ENCODE measurements around the gene RAF1.

Gene RAF1

GRCh38 chr3:12695916-12696315, 32.0 kb upstream of the RAF1 start:
- H3K4me3 ChIP-seq (replicated peaks; ENCODE audit: low read depth, low read length): no peak overlapping the region
- TF ChIP-seq CTCF (IDR thresholded peaks at IDR 0.05; ENCODE audit: insufficient read depth, low read length, poor library complexity, severe bottlenecking): no peak
- H3K36me3 ChIP-seq (ENCODE audit: control insufficient read depth, insufficient read depth, low read length): no peaks in the 10 kb centered on the region
- DNase-seq (ENCODE audit: extremely low read depth, insufficient read length): no peak
- no peaks in the 10 kb centered on the region for H3K27me3 ChIP-seq (replicated peaks; ENCODE audit: control insufficient read depth, insufficient read depth, low read length)

GRCh38 chr3:12695112-12695511, 31.2 kb upstream of the RAF1 start:
- DNase-seq (ENCODE audit: extremely low read depth, insufficient read length): no peak

GRCh38 chr3:12692444-12692843, 28.5 kb upstream of the RAF1 start:
- no peak overlapping the region for H3K4me3 ChIP-seq (replicated peaks; ENCODE audit: low read depth, low read length)
- H3K36me3 ChIP-seq (ENCODE audit: control insufficient read depth, insufficient read depth, low read length): no peaks in the 10 kb centered on the region
- DNase-seq (ENCODE audit: extremely low read depth, insufficient read length): no peak
- no peak for TF ChIP-seq CTCF (IDR thresholded peaks at IDR 0.05; ENCODE audit: insufficient read depth, low read length, poor library complexity, severe bottlenecking)
- H3K27me3 ChIP-seq (replicated peaks; ENCODE audit: control insufficient read depth, insufficient read depth, low read length): no peaks in the 10 kb centered on the region

More at GRCh38 chr3:12695112-12695511, 31.2 kb upstream of the RAF1 start:
- Histone ChIP-seq H3K4me3 (replicated peaks; ENCODE audit: low read depth, low read length) (no peak overlapping the region), H3K27me3 (replicated peaks; ENCODE audit: control insufficient read depth, insufficient read depth, low read length) (no peaks in the 10 kb centered on the region), H3K36me3 (ENCODE audit: control insufficient read depth, insufficient read depth, low read length) (no peaks in the 10 kb centered on the region)
- TF ChIP-seq CTCF (IDR thresholded peaks at IDR 0.05; ENCODE audit: insufficient read depth, low read length, poor library complexity, severe bottlenecking): no peak

GRCh38 chr3:12689997-12690711, 26.2 kb upstream of the RAF1 start:
- H3K27me3 ChIP-seq (replicated peaks; ENCODE audit: control insufficient read depth, insufficient read depth, low read length): no peaks in the 10 kb centered on the region
- DNase-seq (ENCODE audit: extremely low read depth, insufficient read length): no peak
- no peaks in the 10 kb centered on the region for H3K36me3 ChIP-seq (ENCODE audit: control insufficient read depth, insufficient read depth, low read length)
- H3K4me3 ChIP-seq (replicated peaks; ENCODE audit: low read depth, low read length): no peak overlapping the region
- no peak for TF ChIP-seq CTCF (IDR thresholded peaks at IDR 0.05; ENCODE audit: insufficient read depth, low read length, poor library complexity, severe bottlenecking)

- H3K4me3 ChIP-seq (replicated peaks; ENCODE audit: low read depth, low read length): no peak overlapping the region
- no peaks in the 10 kb centered on the region for H3K27me3 ChIP-seq (replicated peaks; ENCODE audit: control insufficient read depth, insufficient read depth, low read length)
- DNase-seq (ENCODE audit: extremely low read depth, insufficient read length): no peak
- TF ChIP-seq CTCF (IDR thresholded peaks at IDR 0.05; ENCODE audit: insufficient read depth, low read length, poor library complexity, severe bottlenecking): no peak
- no peaks in the 10 kb centered on the region for H3K36me3 ChIP-seq (ENCODE audit: control insufficient read depth, insufficient read depth, low read length)
Observed at GRCh38 chr3:12687948-12688347, 24.0 kb upstream of the RAF1 start.

GRCh38 chr3:12686096-12686495, 22.2 kb upstream of the RAF1 start:
- no peak for DNase-seq (ENCODE audit: extremely low read depth, insufficient read length)
- H3K27me3 ChIP-seq (replicated peaks; ENCODE audit: control insufficient read depth, insufficient read depth, low read length): no peaks in the 10 kb centered on the region
- H3K4me3 ChIP-seq (replicated peaks; ENCODE audit: low read depth, low read length): no peak overlapping the region
- TF ChIP-seq CTCF (IDR thresholded peaks at IDR 0.05; ENCODE audit: insufficient read depth, low read length, poor library complexity, severe bottlenecking): no peak
- no peaks in the 10 kb centered on the region for H3K36me3 ChIP-seq (ENCODE audit: control insufficient read depth, insufficient read depth, low read length)

Data from GM06990 (cell line).